ENCODE data around the gene BCL7C.
"Not testable (repeated sequence)": the region's sequence is repeated elsewhere in the genome, so short reads cannot be mapped to it uniquely, and the experiment has no call there.

The BCL7C gene

GRCh38 chr16:30874244-30874820, 19.5 kb downstream of the BCL7C start:
- H3K9me3 Mint-ChIP-seq: no peaks in the 10 kb centered on the region
- no peak for ATAC-seq
- H3K27ac Mint-ChIP-seq: peak overlapping the region; percentile 99
- peaks cover 37% of the 10 kb centered on the region for H3K4me1 Mint-ChIP-seq
- no peaks in the 10 kb centered on the region for H3K27me3 Mint-ChIP-seq
- peaks cover 12% of the 10 kb centered on the region for H3K36me3 Mint-ChIP-seq (ENCODE audit: low read depth)
- peak overlapping the region; percentile 96 for H3K4me3 Mint-ChIP-seq
- no peak for DNase-seq

DNA sequence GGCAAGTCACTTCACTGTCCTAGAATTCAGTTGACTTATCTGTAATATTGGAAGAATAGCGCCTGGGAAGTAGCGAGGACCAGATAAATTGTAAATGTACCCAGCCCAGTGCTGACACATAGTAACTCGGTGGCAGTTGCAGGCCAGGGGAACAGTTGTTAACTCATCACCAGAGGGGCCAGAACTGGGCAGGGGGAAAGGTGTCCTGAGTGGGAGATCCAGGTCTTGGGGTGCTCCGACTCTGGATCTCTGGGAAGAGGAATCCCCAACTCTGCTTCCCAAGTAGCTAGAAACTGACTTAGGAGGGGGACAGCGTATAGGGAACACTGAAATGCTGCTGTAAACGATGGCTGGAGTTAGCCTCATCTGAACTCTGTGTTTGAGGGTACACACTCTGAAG, 23.0 kb downstream of the BCL7C start:
- no peak for DNase-seq
- no peak for ATAC-seq
- Mint-ChIP-seq H3K4me1 (peaks cover 24% of the 10 kb centered on the region), H3K36me3 (ENCODE audit: low read depth) (peaks cover 3% of the 10 kb centered on the region), H3K27me3 (no peaks in the 10 kb centered on the region), H3K4me3 (no peak overlapping the region), H3K9me3 (no peaks in the 10 kb centered on the region), H3K27ac (no peak overlapping the region)

DNA sequence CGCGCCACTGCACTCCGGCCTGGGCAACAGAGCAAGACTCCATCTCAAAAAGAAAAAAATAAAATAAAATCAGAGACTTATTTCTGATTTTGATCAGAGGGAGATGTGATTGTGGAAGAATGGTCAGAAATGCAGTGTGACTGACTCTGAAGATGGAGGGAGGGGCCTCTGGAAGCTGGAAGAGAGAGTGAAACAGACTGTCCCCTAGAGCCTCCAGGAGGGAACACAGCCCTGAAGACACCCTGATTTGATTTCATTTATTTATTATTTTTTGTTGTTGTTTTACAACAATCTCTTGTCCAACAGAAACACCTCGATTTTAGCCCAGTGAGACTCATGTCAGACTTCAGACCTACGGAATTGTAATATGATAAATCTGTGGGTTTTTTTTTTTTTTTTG, 26.1 kb downstream of the BCL7C start:
- ATAC-seq (no peak), DNase-seq (no peak)
- peaks cover 7% of the 10 kb centered on the region for H3K4me1 Mint-ChIP-seq
- H3K27ac Mint-ChIP-seq: no peak overlapping the region
- no peaks in the 10 kb centered on the region for H3K9me3 Mint-ChIP-seq
- no peaks in the 10 kb centered on the region for H3K27me3 Mint-ChIP-seq
- no peaks in the 10 kb centered on the region for H3K36me3 Mint-ChIP-seq (ENCODE audit: low read depth)
- H3K4me3 Mint-ChIP-seq: no peak overlapping the region

GRCh38 chr16:30866031-30866430, 27.8 kb downstream of the BCL7C start:
- Mint-ChIP-seq H3K27ac (no peak overlapping the region), H3K4me1 (no peaks in the 10 kb centered on the region), H3K9me3 (no peaks in the 10 kb centered on the region), H3K36me3 (ENCODE audit: low read depth) (no peaks in the 10 kb centered on the region), H3K27me3 (no peaks in the 10 kb centered on the region), H3K4me3 (no peak overlapping the region)
- ATAC-seq: no peak
- DNase-seq: no peak

GRCh38 chr16:30863178-30863577, 30.7 kb downstream of the BCL7C start:
- H3K27me3 Mint-ChIP-seq; H3K36me3 Mint-ChIP-seq (ENCODE audit: low read depth); DNase-seq; H3K4me3 Mint-ChIP-seq; H3K27ac Mint-ChIP-seq; H3K9me3 Mint-ChIP-seq; ATAC-seq; H3K4me1 Mint-ChIP-seq: not testable (repeated sequence)

DNA sequence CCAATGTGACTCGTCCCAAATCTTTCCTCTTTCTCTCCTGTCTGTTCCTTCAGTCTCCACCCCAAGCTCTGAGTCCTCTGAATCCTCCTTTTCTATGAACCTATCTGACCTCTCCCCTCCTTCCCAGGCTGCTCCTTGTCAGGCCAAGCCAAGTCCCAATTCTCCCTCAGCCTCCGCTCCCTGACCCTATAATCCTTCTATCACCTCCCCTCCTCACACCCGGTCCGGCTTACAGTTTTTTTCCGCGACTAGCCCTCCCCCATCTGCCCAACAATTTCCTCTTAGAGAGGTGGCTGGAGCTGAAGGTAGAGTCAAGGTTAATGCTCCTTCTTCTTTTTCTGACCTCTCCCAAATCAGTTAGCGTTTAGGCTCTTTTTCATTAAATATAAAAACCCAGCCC, 33.1 kb downstream of the BCL7C start:
- H3K27me3 Mint-ChIP-seq; DNase-seq; H3K27ac Mint-ChIP-seq; H3K9me3 Mint-ChIP-seq; H3K36me3 Mint-ChIP-seq (ENCODE audit: low read depth); ATAC-seq; H3K4me3 Mint-ChIP-seq; H3K4me1 Mint-ChIP-seq: not testable (repeated sequence)

- Mint-ChIP-seq H3K36me3 (ENCODE audit: low read depth) (no peaks in the 10 kb centered on the region), H3K27ac (no peak overlapping the region), H3K4me3 (no peak overlapping the region), H3K4me1 (no peaks in the 10 kb centered on the region), H3K27me3 (no peaks in the 10 kb centered on the region), H3K9me3 (no peaks in the 10 kb centered on the region)
- DNase-seq (no peak), ATAC-seq (no peak)
Observed at GRCh38 chr16:30858829-30859423, 35.0 kb downstream of the BCL7C start.

DNA sequence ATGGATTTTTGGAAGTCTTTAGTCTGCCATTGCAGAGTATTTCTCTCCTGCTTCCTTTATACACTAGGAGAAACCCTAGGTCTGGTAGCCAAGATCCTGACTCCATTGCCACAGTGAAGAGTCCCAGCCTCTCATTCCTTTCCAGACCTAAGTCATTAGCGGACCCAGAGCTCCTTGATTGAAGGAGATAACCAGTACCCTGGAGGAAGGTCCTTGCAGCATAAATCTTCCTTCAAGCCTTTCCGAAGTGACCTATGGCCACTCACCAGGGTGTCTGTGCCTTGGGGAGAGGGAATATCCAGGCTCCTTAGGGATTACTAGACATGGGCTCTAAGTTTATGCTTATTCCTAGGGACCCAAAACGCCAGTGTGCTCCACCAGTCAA, 35.8 kb downstream of the BCL7C start:
- DNase-seq: no peak
- Mint-ChIP-seq H3K27me3 (no peaks in the 10 kb centered on the region), H3K36me3 (ENCODE audit: low read depth) (no peaks in the 10 kb centered on the region)

DNA sequence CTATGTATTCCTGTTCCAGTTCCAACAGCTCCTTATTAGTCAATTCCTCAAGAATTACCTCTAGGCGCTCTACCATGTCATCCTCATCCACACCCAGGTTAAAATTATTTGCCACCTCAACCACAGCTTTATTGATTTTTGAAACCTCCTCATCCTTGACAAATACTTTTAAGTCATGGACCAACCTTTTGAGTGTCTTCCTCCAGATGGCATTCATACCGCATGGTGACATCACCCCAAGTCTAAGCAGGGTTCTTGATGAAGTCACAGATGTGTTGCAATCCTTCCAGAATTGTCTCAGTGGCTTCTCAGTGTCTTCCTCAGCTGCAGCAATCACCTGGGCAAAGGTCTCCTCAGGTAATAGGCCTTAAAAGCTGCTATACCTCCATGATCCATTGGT, 40.1 kb downstream of the BCL7C start:
- Mint-ChIP-seq H3K27me3 (no peaks in the 10 kb centered on the region), H3K4me3 (no peak overlapping the region), H3K36me3 (ENCODE audit: low read depth) (no peaks in the 10 kb centered on the region), H3K9me3 (no peaks in the 10 kb centered on the region), H3K4me1 (no peaks in the 10 kb centered on the region), H3K27ac (no peak overlapping the region)
- ATAC-seq (no peak), DNase-seq (no peak)

More for the DNA sequence above, 35.8 kb downstream of the BCL7C start:
- Mint-ChIP-seq H3K27ac (no peak overlapping the region), H3K4me1 (no peaks in the 10 kb centered on the region), H3K4me3 (no peak overlapping the region), H3K9me3 (no peaks in the 10 kb centered on the region)
- ATAC-seq: no peak

- H3K4me1 Mint-ChIP-seq: peaks cover 2% of the 10 kb centered on the region
- no peaks in the 10 kb centered on the region for H3K9me3 Mint-ChIP-seq
- DNase-seq: no peak
- ATAC-seq: no peak
- no peaks in the 10 kb centered on the region for H3K36me3 Mint-ChIP-seq (ENCODE audit: low read depth)
- H3K27ac Mint-ChIP-seq: no peak overlapping the region
- H3K27me3 Mint-ChIP-seq: no peaks in the 10 kb centered on the region
- no peak overlapping the region for H3K4me3 Mint-ChIP-seq
Observed at GRCh38 chr16:30850246-30850645, 43.6 kb downstream of the BCL7C start.

GRCh38 chr16:30846649-30847402, 47.1 kb downstream of the BCL7C start:
- Mint-ChIP-seq H3K36me3 (ENCODE audit: low read depth) (no peaks in the 10 kb centered on the region), H3K4me1 (peaks cover 13% of the 10 kb centered on the region), H3K27ac (no peak overlapping the region), H3K9me3 (no peaks in the 10 kb centered on the region), H3K27me3 (peaks cover 1% of the 10 kb centered on the region), H3K4me3 (no peak overlapping the region)
- ATAC-seq: no peak
- DNase-seq: no peak

GRCh38 chr16:30844671-30845449, 49.0 kb downstream of the BCL7C start:
- Mint-ChIP-seq H3K27ac (peak overlapping the region; percentile 44), H3K9me3 (no peaks in the 10 kb centered on the region), H3K4me1 (peaks cover 13% of the 10 kb centered on the region), H3K36me3 (ENCODE audit: low read depth) (no peaks in the 10 kb centered on the region), H3K27me3 (peaks cover 1% of the 10 kb centered on the region), H3K4me3 (peak overlapping the region; percentile 30)
- ATAC-seq (peak; percentile 98), DNase-seq (peak; percentile 83)

- peaks cover 13% of the 10 kb centered on the region for H3K4me1 Mint-ChIP-seq
- peaks cover 1% of the 10 kb centered on the region for H3K27me3 Mint-ChIP-seq
- ATAC-seq (no peak), DNase-seq (no peak)
- peak overlapping the region; percentile 30 for H3K4me3 Mint-ChIP-seq
- no peaks in the 10 kb centered on the region for H3K9me3 Mint-ChIP-seq
- no peaks in the 10 kb centered on the region for H3K36me3 Mint-ChIP-seq (ENCODE audit: low read depth)
- H3K27ac Mint-ChIP-seq: no peak overlapping the region
Observed at GRCh38 chr16:30844346-30844670, 49.6 kb downstream of the BCL7C start.

- no peak for ATAC-seq
- no peak overlapping the region for H3K4me3 Mint-ChIP-seq
- H3K4me1 Mint-ChIP-seq: peaks cover 13% of the 10 kb centered on the region
- H3K9me3 Mint-ChIP-seq: no peaks in the 10 kb centered on the region
- DNase-seq: no peak
- peaks cover 1% of the 10 kb centered on the region for H3K27me3 Mint-ChIP-seq
- H3K36me3 Mint-ChIP-seq (ENCODE audit: low read depth): no peaks in the 10 kb centered on the region
- no peak overlapping the region for H3K27ac Mint-ChIP-seq
Observed at GRCh38 chr16:30843501-30843900, 50.4 kb downstream of the BCL7C start.

GRCh38 chr16:30842971-30843370, 50.9 kb downstream of the BCL7C start:
- Mint-ChIP-seq H3K27ac (no peak overlapping the region), H3K27me3 (peaks cover 1% of the 10 kb centered on the region), H3K36me3 (ENCODE audit: low read depth) (no peaks in the 10 kb centered on the region), H3K4me1 (peaks cover 13% of the 10 kb centered on the region), H3K9me3 (no peaks in the 10 kb centered on the region), H3K4me3 (no peak overlapping the region)
- DNase-seq (no peak), ATAC-seq (no peak)
